ENCODE measurements around the gene ADSS2. TPM values are rescaled to one million over a fixed set of nuclear protein-coding genes. Genes with fewer than 3 reads are reported as not detected.

The ADSS2 gene
- total and polyA plus RNA-seq, 5 donors, result 5.8 to 14.1 (median 9.4) TPM

DNA sequence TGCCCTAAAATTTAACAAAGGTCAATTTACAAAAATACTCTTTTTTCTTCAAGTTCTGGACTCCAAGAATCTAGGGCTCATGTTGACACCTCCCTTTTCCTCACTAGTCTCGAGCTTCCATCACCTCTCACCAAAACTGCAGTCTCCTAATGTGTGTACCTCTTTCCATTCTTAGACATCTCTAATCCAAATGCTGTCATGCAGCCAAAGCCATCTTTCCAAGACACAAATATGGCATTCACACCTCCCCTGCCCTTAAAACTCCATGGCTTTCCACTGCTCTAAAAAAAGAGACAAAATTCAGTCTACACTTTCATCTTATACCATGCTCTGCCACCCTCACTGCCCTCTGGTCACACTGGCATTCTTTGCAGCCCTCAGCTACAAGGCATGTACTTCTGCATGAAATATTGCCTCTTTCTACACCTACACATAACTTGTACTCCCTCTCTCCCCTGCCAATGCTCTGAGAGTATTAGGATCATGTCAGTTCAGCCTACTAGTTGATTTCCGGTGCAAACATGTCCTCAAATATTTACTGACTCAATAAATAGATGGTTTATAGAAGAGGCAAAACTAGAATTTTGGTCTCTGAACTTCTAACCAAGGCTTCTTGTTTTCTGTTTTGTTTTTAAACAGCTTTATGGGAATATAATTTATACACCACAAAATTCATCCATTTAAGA lies 26.9 kb downstream of the ADSS2 start:
- ATAC-seq, result peak; percentile 23 to 33
- Histone ChIP-seq H3K27me3 (ENCODE audit: control insufficient read depth, insufficient read depth) (no peaks in the 10 kb centered on the region), H3K27ac (ENCODE audit: low read length) (peak overlapping the region; percentile 57), H3K4me1 (ENCODE audit: control insufficient read depth, insufficient read depth, low read length) (no peaks in the 10 kb centered on the region), H3K9me3 (ENCODE audit: control insufficient read depth, low read length) (no peaks in the 10 kb centered on the region), H3K4me3 (ENCODE audit: low read length) (no peak overlapping the region)
- DNase-seq, result no peak
- intact Hi-C loops (cut with DNase I), result no loop called here
- 66% methylated on average over 2 of the region's 2 CpGs for WGBS

DNA sequence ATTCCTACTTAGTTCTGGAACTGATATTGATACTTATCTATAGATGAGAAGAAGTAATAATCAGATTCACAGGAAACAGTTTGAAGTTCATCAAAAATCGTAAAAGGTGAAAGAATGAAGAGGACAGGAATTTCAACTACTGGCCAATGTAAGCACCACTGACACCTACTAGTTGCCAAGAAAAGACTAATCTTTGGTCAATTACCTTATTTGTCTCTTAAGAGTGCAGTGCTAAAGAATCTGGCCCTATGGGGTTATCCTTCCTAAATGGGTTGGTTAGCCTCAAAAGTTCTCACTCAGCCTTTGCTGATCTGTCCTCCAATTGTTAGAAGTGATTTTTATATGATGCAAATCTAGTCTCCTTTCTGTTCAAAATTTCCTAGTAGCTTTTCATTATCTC lies 29.5 kb downstream of the ADSS2 start:
- Histone ChIP-seq H3K4me3 (ENCODE audit: low read length) (no peak overlapping the region), H3K4me1 (ENCODE audit: control insufficient read depth, insufficient read depth, low read length) (no peaks in the 10 kb centered on the region), H3K9me3 (ENCODE audit: control insufficient read depth, low read length) (no peaks in the 10 kb centered on the region), H3K27ac (ENCODE audit: low read length) (no peak overlapping the region), H3K27me3 (ENCODE audit: control insufficient read depth, insufficient read depth) (no peaks in the 10 kb centered on the region)
- intact Hi-C loops (cut with DNase I), result no loop called here
- ATAC-seq (no peak), DNase-seq (no peak)
- WGBS, result 91% methylated on average over 1 of the region's 1 CpG

DNA sequence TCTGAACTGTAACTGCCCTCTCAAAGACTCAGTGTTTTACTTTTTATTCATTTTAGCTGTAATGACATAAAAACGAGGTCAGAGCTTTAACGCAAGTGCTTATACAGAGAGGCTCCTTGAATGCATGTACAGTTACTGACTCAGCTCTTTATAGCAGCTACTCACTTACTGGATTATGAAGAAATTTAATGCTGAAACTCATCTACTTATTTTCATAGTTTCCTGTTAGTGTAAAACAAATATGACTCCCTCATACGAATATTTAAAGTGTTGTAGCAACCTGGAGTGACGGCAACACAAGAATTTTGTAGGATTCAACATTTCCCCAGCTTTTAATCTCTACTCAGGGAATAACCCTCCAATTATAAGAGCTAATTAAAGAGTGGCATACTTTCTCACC lies 32.7 kb downstream of the ADSS2 start:
- intact Hi-C loops (cut with DNase I), result no loop called here
- Histone ChIP-seq H3K9me3 (ENCODE audit: control insufficient read depth, low read length) (no peaks in the 10 kb centered on the region), H3K4me1 (ENCODE audit: control insufficient read depth, insufficient read depth, low read length) (no peaks in the 10 kb centered on the region), H3K27ac (ENCODE audit: low read length) (no peak overlapping the region), H3K4me3 (ENCODE audit: low read length) (no peak overlapping the region), H3K27me3 (ENCODE audit: control insufficient read depth, insufficient read depth) (no peaks in the 10 kb centered on the region)
- DNase-seq (no peak), ATAC-seq (no peak)
- 88% methylated on average over 4 of the region's 4 CpGs for WGBS

DNA sequence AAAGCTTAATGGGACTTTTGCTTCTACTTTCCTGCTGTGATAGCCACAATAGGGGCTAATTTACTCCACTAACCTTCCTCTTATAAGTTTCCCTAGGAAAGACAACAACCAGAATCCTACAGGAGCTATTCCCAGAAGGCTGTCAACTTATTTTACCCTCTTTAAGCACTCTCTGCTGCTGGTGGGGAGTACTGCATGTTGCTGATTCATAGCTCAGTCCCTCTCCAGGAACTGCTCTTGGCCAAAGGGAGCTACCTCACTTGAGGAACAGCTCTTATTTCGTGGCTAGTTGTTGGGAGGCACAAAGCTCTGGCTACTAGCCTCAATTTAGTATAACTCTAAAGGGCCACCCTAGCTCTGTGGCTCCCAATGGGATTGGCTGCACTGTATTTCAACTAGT lies 37.2 kb downstream of the ADSS2 start:
- Histone ChIP-seq H3K4me1 (ENCODE audit: control insufficient read depth, insufficient read depth, low read length) (no peaks in the 10 kb centered on the region), H3K27me3 (ENCODE audit: control insufficient read depth, insufficient read depth) (no peaks in the 10 kb centered on the region), H3K27ac (ENCODE audit: low read length) (no peak overlapping the region), H3K9me3 (ENCODE audit: control insufficient read depth, low read length) (no peaks in the 10 kb centered on the region), H3K4me3 (ENCODE audit: low read length) (no peak overlapping the region)
- intact Hi-C loops (cut with DNase I), result no loop called here
- DNase-seq, result no peak
- no peak for ATAC-seq
- WGBS, result 91% methylated on average over 1 of the region's 1 CpG

DNA sequence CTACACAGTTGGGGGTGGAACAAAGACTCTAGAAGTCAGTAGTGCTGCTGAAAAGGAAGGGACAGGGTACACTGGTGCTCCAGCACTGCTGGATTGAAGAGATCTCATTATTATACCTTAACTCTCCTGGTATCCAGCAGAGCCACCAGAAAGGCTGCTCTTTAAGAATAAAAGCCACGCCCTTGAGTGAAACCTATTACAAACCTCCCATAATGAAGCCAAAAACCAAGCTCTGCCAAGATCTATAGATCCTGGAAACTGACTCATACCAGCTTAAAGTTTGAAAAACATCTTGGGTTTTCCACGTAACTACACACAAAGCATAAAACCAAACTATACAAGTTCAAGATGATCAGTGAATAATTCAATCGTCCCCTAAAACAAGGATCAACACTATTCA lies 38.0 kb downstream of the ADSS2 start:
- intact Hi-C loops (cut with DNase I), result no loop called here
- WGBS, result 95% methylated on average over 3 of the region's 3 CpGs
- no peak for ATAC-seq

DNA sequence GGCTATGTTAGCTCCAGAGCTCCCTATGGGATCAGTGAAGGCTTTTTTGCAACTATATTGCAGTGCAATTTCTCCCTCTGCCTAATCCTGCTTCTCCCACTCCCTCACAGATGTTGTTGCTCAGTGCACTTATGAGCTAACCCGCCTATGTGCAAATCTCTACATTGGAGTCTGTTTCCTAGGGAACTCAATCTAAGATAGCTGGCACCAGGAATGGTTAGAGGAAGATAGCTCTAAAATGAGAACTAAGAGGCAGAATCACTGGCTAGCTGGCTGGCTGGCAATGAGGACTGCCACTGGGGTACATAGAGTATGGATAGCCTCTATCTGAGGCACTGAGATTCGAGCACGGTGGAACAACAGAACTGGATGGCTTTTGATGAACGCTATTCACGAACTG lies 39.5 kb downstream of the ADSS2 start:
- no peaks in the 10 kb centered on the region for H3K4me1 ChIP-seq (ENCODE audit: control insufficient read depth, insufficient read depth, low read length)
- ATAC-seq (no peak), DNase-seq (no peak)
- intact Hi-C loops (cut with DNase I), result no loop called here
- 93% methylated on average over 5 of the region's 5 CpGs for WGBS
- no peaks in the 10 kb centered on the region for H3K9me3 ChIP-seq (ENCODE audit: control insufficient read depth, low read length)
- no peaks in the 10 kb centered on the region for H3K27me3 ChIP-seq (ENCODE audit: control insufficient read depth, insufficient read depth)
- no peak overlapping the region for H3K4me3 ChIP-seq (ENCODE audit: low read length)
- H3K27ac ChIP-seq (ENCODE audit: low read length), result no peak overlapping the region

More for the DNA sequence above, 38.0 kb downstream of the ADSS2 start:
- Histone ChIP-seq H3K27me3 (ENCODE audit: control insufficient read depth, insufficient read depth) (no peaks in the 10 kb centered on the region), H3K4me3 (ENCODE audit: low read length) (no peak overlapping the region), H3K27ac (ENCODE audit: low read length) (no peak overlapping the region), H3K9me3 (ENCODE audit: control insufficient read depth, low read length) (no peaks in the 10 kb centered on the region), H3K4me1 (ENCODE audit: control insufficient read depth, insufficient read depth, low read length) (no peaks in the 10 kb centered on the region)
- DNase-seq, result no peak

DNA sequence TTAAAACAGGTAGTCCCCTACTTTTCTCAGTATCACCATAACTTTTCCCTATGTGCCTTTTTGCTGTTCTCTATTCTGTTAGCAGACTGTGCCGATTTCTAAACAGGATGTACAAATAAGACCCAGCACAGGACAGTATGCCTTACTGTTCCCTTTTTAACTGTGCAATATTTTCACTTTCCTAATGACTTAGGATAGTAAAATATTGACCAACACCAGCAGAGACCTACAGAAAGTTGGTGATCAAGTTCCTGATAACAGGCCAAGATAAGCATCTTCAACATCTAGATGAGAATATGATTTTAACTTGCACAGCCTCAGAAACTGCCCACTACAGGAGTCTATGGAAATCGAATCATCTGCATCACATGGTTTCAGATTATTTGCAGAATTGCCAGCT lies 42.0 kb downstream of the ADSS2 start:
- 81% methylated on average over 2 of the region's 2 CpGs for WGBS
- Histone ChIP-seq H3K27ac (ENCODE audit: low read length) (no peak overlapping the region), H3K4me3 (ENCODE audit: low read length) (no peak overlapping the region), H3K9me3 (ENCODE audit: control insufficient read depth, low read length) (no peaks in the 10 kb centered on the region), H3K27me3 (ENCODE audit: control insufficient read depth, insufficient read depth) (no peaks in the 10 kb centered on the region), H3K4me1 (ENCODE audit: control insufficient read depth, insufficient read depth, low read length) (no peaks in the 10 kb centered on the region)
- DNase-seq, result no peak
- intact Hi-C loops (cut with DNase I), result no loop called here
- no peak for ATAC-seq

DNA sequence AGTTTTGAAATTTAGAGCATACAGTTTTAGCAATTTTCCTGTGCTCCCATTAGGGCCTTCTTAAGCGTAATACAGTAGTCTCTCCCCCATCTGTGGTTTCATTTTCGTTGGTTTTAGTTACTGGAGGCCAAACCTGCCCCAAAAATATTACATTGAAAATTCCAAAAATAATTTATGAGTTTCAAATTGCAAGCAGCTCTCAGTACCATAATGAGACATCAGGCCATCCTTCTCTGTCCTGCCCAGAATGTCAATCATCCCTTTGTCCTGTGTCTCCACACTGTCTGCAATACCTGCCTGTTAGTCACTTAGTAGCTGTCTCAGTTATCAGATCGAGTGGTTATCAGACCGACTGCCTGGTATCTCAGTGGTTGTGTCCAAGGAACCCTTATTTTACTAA lies 45.4 kb downstream of the ADSS2 start:
- no peak for ATAC-seq
- Histone ChIP-seq H3K27me3 (ENCODE audit: control insufficient read depth, insufficient read depth) (no peaks in the 10 kb centered on the region), H3K9me3 (ENCODE audit: control insufficient read depth, low read length) (no peaks in the 10 kb centered on the region), H3K4me3 (ENCODE audit: low read length) (no peak overlapping the region), H3K4me1 (ENCODE audit: control insufficient read depth, insufficient read depth, low read length) (no peaks in the 10 kb centered on the region), H3K27ac (ENCODE audit: low read length) (no peak overlapping the region)
- intact Hi-C loops (cut with DNase I), result no loop called here
- 62% methylated on average over 4 of the region's 4 CpGs for WGBS
- no peak for DNase-seq

DNA sequence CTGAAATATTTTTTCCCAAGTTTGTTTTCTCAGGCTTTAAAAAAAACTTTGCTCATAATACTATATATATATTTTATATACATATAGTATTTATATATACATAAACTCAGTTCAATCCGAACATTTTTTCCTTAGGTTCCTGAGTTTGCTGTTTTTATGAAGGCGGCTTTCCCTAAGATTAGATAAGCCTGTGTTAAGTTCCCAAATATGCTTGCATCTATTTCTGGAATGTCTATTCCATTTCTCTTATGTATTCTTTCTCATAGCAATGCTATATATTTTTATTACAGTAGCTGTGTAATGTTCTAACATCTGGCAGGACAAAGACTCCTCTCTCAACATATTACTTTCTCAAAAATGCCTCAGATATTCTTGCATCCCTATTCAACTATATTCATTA lies 45.9 kb downstream of the ADSS2 start:
- DNase-seq, result no peak
- no peaks in the 10 kb centered on the region for H3K27me3 ChIP-seq (ENCODE audit: control insufficient read depth, insufficient read depth)
- no peak overlapping the region for H3K4me3 ChIP-seq (ENCODE audit: low read length)
- WGBS, result 74% methylated on average over 2 of the region's 2 CpGs
- no peak for ATAC-seq
- H3K4me1 ChIP-seq (ENCODE audit: control insufficient read depth, insufficient read depth, low read length), result no peaks in the 10 kb centered on the region
- no peaks in the 10 kb centered on the region for H3K9me3 ChIP-seq (ENCODE audit: control insufficient read depth, low read length)
- intact Hi-C loops (cut with DNase I), result no loop called here
- no peak overlapping the region for H3K27ac ChIP-seq (ENCODE audit: low read length)

DNA sequence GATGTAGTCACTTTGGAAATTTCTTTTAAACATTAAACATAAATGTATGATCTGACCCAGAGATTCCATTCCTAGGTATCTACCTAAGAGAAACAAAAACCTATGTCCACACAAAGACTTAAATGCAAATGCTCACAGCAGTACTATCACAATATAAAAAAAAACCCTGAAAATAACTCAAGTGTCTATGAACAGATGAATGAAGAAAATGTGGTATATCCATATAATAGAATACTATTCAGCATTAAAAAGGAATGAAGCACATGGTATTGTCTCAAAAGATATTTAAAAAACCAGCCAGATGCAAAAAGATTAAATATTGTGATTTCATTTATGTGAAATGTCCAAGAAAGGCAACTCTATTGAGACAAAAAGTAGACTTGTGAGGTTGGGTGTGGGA lies 48.3 kb downstream of the ADSS2 start:
- intact Hi-C loops (cut with DNase I), result no loop called here
- H3K9me3 ChIP-seq (ENCODE audit: control insufficient read depth, low read length), result no peaks in the 10 kb centered on the region
- DNase-seq, result no peak
- no peak overlapping the region for H3K4me3 ChIP-seq (ENCODE audit: low read length)
- ATAC-seq, result no peak
- H3K27me3 ChIP-seq (ENCODE audit: control insufficient read depth, insufficient read depth), result no peaks in the 10 kb centered on the region
- H3K27ac ChIP-seq (ENCODE audit: low read length), result no peak overlapping the region
- H3K4me1 ChIP-seq (ENCODE audit: control insufficient read depth, insufficient read depth, low read length), result no peaks in the 10 kb centered on the region

DNA sequence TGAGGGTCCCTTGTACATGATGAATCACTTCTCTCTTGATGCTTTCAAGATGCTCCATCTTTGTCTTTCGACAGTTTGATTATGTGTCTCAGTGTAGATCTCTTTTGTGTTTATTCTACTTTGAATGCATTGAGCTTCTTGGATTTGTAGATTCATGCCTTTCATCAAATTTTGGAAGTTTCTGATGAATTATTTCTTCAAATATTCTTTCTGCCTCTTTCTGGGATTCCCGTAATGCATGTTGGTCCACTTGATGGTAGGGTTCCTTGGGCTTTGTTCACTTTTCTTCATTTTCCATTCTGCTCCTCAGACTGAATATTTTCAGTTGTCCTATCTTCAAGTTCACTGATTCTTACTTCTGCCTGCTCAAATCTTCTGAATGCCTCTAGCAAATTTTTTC lies 50.7 kb downstream of the ADSS2 start:
- Histone ChIP-seq H3K4me1 (ENCODE audit: control insufficient read depth, insufficient read depth, low read length) (no peaks in the 10 kb centered on the region), H3K4me3 (ENCODE audit: low read length) (no peak overlapping the region), H3K27ac (ENCODE audit: low read length) (no peak overlapping the region), H3K27me3 (ENCODE audit: control insufficient read depth, insufficient read depth) (no peaks in the 10 kb centered on the region), H3K9me3 (ENCODE audit: control insufficient read depth, low read length) (no peaks in the 10 kb centered on the region)
- intact Hi-C loops (cut with DNase I), result no loop called here
- no peak for DNase-seq
- WGBS, result 96% methylated on average over 2 of the region's 2 CpGs
- ATAC-seq, result no peak

DNA sequence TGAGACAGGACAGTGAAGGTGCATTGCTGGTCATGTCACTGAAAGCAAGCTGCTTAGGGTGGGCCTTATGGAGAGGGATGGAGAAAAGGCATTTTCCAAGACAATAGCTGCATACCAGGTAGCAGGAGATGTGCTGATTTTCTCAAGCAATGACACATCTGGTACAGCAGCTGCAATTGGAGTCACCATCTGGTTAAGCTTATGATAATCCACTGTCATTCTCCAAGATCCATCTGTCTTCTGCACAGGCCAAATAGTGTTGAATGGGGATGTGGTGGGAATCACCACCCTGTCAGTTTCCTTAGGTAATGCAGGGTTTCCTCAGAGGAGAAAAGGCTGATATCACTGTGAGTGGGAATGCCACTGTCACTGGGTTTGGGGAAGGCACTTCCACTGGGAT lies 54.6 kb downstream of the ADSS2 start:
- Histone ChIP-seq H3K27me3 (ENCODE audit: control insufficient read depth, insufficient read depth) (no peaks in the 10 kb centered on the region), H3K4me3 (ENCODE audit: low read length) (no peak overlapping the region), H3K4me1 (ENCODE audit: control insufficient read depth, insufficient read depth, low read length) (no peaks in the 10 kb centered on the region), H3K9me3 (ENCODE audit: control insufficient read depth, low read length) (no peaks in the 10 kb centered on the region), H3K27ac (ENCODE audit: low read length) (no peak overlapping the region)
- no peak for ATAC-seq
- intact Hi-C loops (cut with DNase I), result no loop called here
- no peak for DNase-seq
